SU-DHL-6 (cell line): ENCODE results near the gene CFAP65.

Experiments
- H2AFZ ChIP-seq: fragments of 200-600 bp; sonication (generic); 2 replicates; pipeline ENCODE4 v1.6.1; 2014; ENCODE audit warnings: low read depth, mild to moderate bottlenecking, moderate library complexity, mixed read lengths, antibody characterized with exemption, low read length; ENCODE audit not compliant: severe bottlenecking
- H3F3A ChIP-seq: fragments of 200-600 bp; shearing (Covaris generic); 2 replicates; pipeline ENCODE4 v1.6.0; 2016; ENCODE audit warnings: antibody characterized with exemption, mild to moderate bottlenecking; ENCODE audit not compliant: insufficient read depth
- H3K27ac ChIP-seq: fragments of 200-600 bp; sonication (generic); 2 replicates; pipeline ENCODE4 v1.5.1; 2016; ENCODE audit warnings: low read depth, mild to moderate bottlenecking, low read length, moderate library complexity, mixed read lengths
- H3K27me3 ChIP-seq: fragments of 200-600 bp; sonication (generic), shearing (Covaris generic); 2 replicates; pipeline ENCODE4 v1.6.0; 2014; ENCODE audit warnings: mild to moderate bottlenecking, low read length
- H3K36me3 ChIP-seq: fragments of 200-600 bp; sonication (generic); 2 replicates; pipeline ENCODE4 v1.6.1; 2014; ENCODE audit warnings: mild to moderate bottlenecking, low read length, mixed read lengths
- H3K4me2 ChIP-seq: fragments of 300-600, 200-600 bp; shearing (Covaris generic), sonication (generic); 2 replicates; pipeline ENCODE4 v1.6.0; 2014; ENCODE audit warnings: low read length, low read depth, mild to moderate bottlenecking; ENCODE audit not compliant: poor library complexity, severe bottlenecking
- H3K4me3 ChIP-seq: fragments of 200-600 bp; sonication (generic); 2 replicates; pipeline ENCODE4 v1.5.1; 2014; ENCODE audit warnings: antibody characterized with exemption, low read length, mild to moderate bottlenecking, mixed read lengths; ENCODE audit not compliant: insufficient read depth, poor library complexity, severe bottlenecking
- H3K79me2 ChIP-seq: fragments of 200-600 bp; sonication (generic); 2 replicates; pipeline ENCODE4 v1.6.1; 2014; ENCODE audit warnings: mild to moderate bottlenecking, low read length, moderate library complexity; ENCODE audit not compliant: insufficient read depth
- H3K9ac ChIP-seq: fragments of 200-600 bp; sonication (generic); 2 replicates; pipeline ENCODE4 v1.7.0; 2014; ENCODE audit warnings: mild to moderate bottlenecking, low read length
- H3K9me2 ChIP-seq: fragments of 200-600 bp; sonication (generic); replicated peaks from 2 replicates; pipeline ENCODE4 v1.6.1; 2014; ENCODE audit warnings: low read length; ENCODE audit not compliant: insufficient read depth
- H3K9me3 ChIP-seq: fragments of 200-600 bp; sonication (generic); 2 replicates; pipeline ENCODE4 v1.6.1; 2014; ENCODE audit warnings: low read length, mixed read lengths; ENCODE audit not compliant: insufficient read depth
- H4K20me1 ChIP-seq: fragments of 200-600 bp; sonication (generic); 2 replicates; pipeline ENCODE4 v1.6.1; 2014; ENCODE audit warnings: low read depth, mild to moderate bottlenecking, antibody characterized with exemption, low read length, moderate library complexity, mixed read lengths
- CTCF ChIP-seq: fragments of 200-600 bp; sonication (generic); IDR thresholded peaks from one replicate; pipeline ENCODE4 v1.5.1; 2017; ENCODE audit warnings: antibody characterized with exemption, mild to moderate bottlenecking, low read length, moderate library complexity; ENCODE audit not compliant: insufficient read depth, poor library complexity, severe bottlenecking
- EZH2phosphoT487 ChIP-seq: fragments of 200-600 bp; sonication (generic), shearing (Covaris generic); conservative IDR thresholded peaks from 2 replicates; pipeline ENCODE4 v1.6.1; 2018; ENCODE audit warnings: mild to moderate bottlenecking, antibody characterized with exemption, low read length, moderate library complexity, mixed read lengths

Gene CFAP65

GRCh38 chr2:219073413-219074129 lies 32.3 kb upstream of the CFAP65 start:
- Histone ChIP-seq H3K27me3 (no peaks in the 10 kb centered on the region), H4K20me1 (no peaks in the 10 kb centered on the region), H3K4me3 (no peak overlapping the region), H3K36me3 (no peaks in the 10 kb centered on the region), H3K4me2 (no peak overlapping the region), H3K9me2 (no peaks in the 10 kb centered on the region), H3F3A (no peaks in the 10 kb centered on the region), H3K27ac (no peak overlapping the region), H3K9me3 (no peaks in the 10 kb centered on the region), H3K79me2 (no peaks in the 10 kb centered on the region), H2AFZ (no peak overlapping the region), H3K9ac (no peak overlapping the region)
- TF ChIP-seq EZH2phosphoT487: no peak
- TF ChIP-seq CTCF: peak; percentile 57

- Histone ChIP-seq H3K4me3 (no peak overlapping the region), H4K20me1 (no peaks in the 10 kb centered on the region), H3K9ac (no peak overlapping the region), H3F3A (no peaks in the 10 kb centered on the region), H3K36me3 (no peaks in the 10 kb centered on the region), H3K79me2 (no peaks in the 10 kb centered on the region), H3K9me3 (no peaks in the 10 kb centered on the region), H3K27ac (no peak overlapping the region), H2AFZ (no peak overlapping the region), H3K27me3 (no peaks in the 10 kb centered on the region), H3K4me2 (no peak overlapping the region), H3K9me2 (no peaks in the 10 kb centered on the region)
- TF ChIP-seq CTCF: no peak
- no peak for TF ChIP-seq EZH2phosphoT487
Measured at GRCh38 chr2:219072741-219073250, 31.5 kb upstream of the CFAP65 start.

- H3F3A ChIP-seq: no peaks in the 10 kb centered on the region
- TF ChIP-seq CTCF: no peak
- TF ChIP-seq EZH2phosphoT487: no peak
- H3K4me2 ChIP-seq: no peak overlapping the region
Measured at GRCh38 chr2:219071131-219071816, 30.0 kb upstream of the CFAP65 start.

More at GRCh38 chr2:219071131-219071816, 30.0 kb upstream of the CFAP65 start:
- H4K20me1 ChIP-seq: no peaks in the 10 kb centered on the region
- H3K36me3 ChIP-seq: no peaks in the 10 kb centered on the region
- no peak overlapping the region for H3K9ac ChIP-seq
- no peaks in the 10 kb centered on the region for H3K9me2 ChIP-seq
- H3K27me3 ChIP-seq: no peaks in the 10 kb centered on the region
- no peak overlapping the region for H3K4me3 ChIP-seq
- H3K79me2 ChIP-seq: no peaks in the 10 kb centered on the region
- H2AFZ ChIP-seq: no peak overlapping the region
- no peaks in the 10 kb centered on the region for H3K9me3 ChIP-seq
- H3K27ac ChIP-seq: no peak overlapping the region
